HCT116 (cell line): ENCODE data around the gene ARHGAP28. TPM values are rescaled to one million over a fixed set of nuclear protein-coding genes. Genes with fewer than 3 reads are reported as not detected.

Source experiments
- ATAC-seq: fragments of 200-7000 bp; cut with Tn5 transposase; 2 replicates; pipeline ENCODE4 v1.9.1; 2020; ENCODE audit warnings: mild to moderate bottlenecking, moderate library complexity
- BruUV-seq: library from RNA; stranded (reverse); fragments of 400-500 nt; replicated peaks from 2 replicates; lab custom pipeline; 2021; lab: Mats Ljungman, UMichigan
- CTCF ChIA-PET: fragments of 300-600 bp; sonication (Branson Sonifier 250); formaldehyde crosslinking; loops from one replicate; lab custom pipeline; 2021; ENCODE audit warnings: antibody characterized with exemption; lab: Charles Lee
- POLR2A ChIA-PET: fragments of 300-600, 350-600 bp; sonication (Branson Sonifier 250); formaldehyde crosslinking; loops from one replicate; lab custom pipeline; 2021; ENCODE audit warnings: antibody characterized with exemption; lab: Charles Lee
- RAD21 ChIA-PET, 2 experiments: fragments of 300-600 bp; sonication (Branson Sonifier 250); formaldehyde crosslinking; loops; one replicate each; lab custom pipeline; 2023; ENCODE audit warnings: low total read pairs in 2 of 2; ENCODE audit not compliant: uncharacterized antibody in 2 of 2, unreplicated experiment in 2 of 2, low non-redundant PET in 1 of 2; lab: Charles Lee
- DNase-seq: peaks from one replicate; pipeline ENCODE4 v3.0.0-alpha.2; 2010; ENCODE audit warnings: low read depth, low spot score
- H2AFZ ChIP-seq: fragments of 200-600 bp; shearing (Covaris generic), sonication (generic); 2 replicates; pipeline ENCODE4 v1.6.1; 2017; ENCODE audit warnings: low read depth, mixed run types, mixed read lengths, antibody characterized with exemption, low read length; ENCODE audit not compliant: poor library complexity, severe bottlenecking
- H3K27ac ChIP-seq: 2 replicates; pipeline ENCODE4 v1.5.1; 2012; ENCODE audit warnings: low read depth, low read length
- H3K27me3 ChIP-seq: fragments of 200-600 bp; sonication (generic); 2 replicates; pipeline ENCODE4 v1.6.1; 2016; ENCODE audit warnings: mixed run types, low read length, mixed read lengths; ENCODE audit not compliant: insufficient read depth
- H3K36me3 ChIP-seq, 2 experiments: fragments of 200-500 bp in 1 of 2; fragments of 200-600 bp in 1 of 2; sonication (Bioruptor generic) in 1 of 2; sonication (generic) in 1 of 2; 2 replicates each; pipeline versions ENCODE4 v1.5.1 to v1.6.1; 2014 to 2016; ENCODE audit warnings: low read length in 2 of 2, inconsistent platforms in 1 of 2, mixed read lengths in 1 of 2, mixed run types in 1 of 2; ENCODE audit not compliant: insufficient read depth in 2 of 2, control insufficient read depth in 1 of 2
- H3K4me1 ChIP-seq, 2 experiments: fragments of 200-600 bp in 1 of 2; sonication (generic) in 1 of 2; 2 replicates each; pipeline versions ENCODE4 v1.5.1 to v1.6.1; 2012 to 2017; ENCODE audit warnings: low read length in 2 of 2, inconsistent platforms in 1 of 2, mild to moderate bottlenecking in 1 of 2, mixed read lengths in 1 of 2, mixed run types in 1 of 2, moderate library complexity in 1 of 2; ENCODE audit not compliant: insufficient read depth in 2 of 2, control insufficient read depth in 1 of 2
- H3K4me2 ChIP-seq: fragments of 200-600 bp; sonication (generic); 2 replicates; pipeline ENCODE4 v1.6.1; 2017; ENCODE audit warnings: mixed run types, low read length, mixed read lengths
- H3K4me3 ChIP-seq, 2 experiments: fragments of 200-600 bp in 1 of 2; sonication (generic) in 1 of 2; replicated peaks in 1 of 2; 2 replicates each; pipeline ENCODE4 v1.5.1; 2011 to 2016; ENCODE audit warnings: low read length in 2 of 2, control low read depth in 1 of 2, low read depth in 1 of 2, mild to moderate bottlenecking in 1 of 2, mixed read lengths in 1 of 2, mixed run types in 1 of 2
- H3K79me2 ChIP-seq: fragments of 200-600 bp; sonication (generic); 2 replicates; pipeline ENCODE4 v1.6.1; 2017; ENCODE audit warnings: mild to moderate bottlenecking, mixed run types, low read length, moderate library complexity, mixed read lengths; ENCODE audit not compliant: insufficient read depth
- H3K9ac ChIP-seq: fragments of 200-600 bp; sonication (generic); 2 replicates; pipeline ENCODE4 v1.6.1; 2016; ENCODE audit warnings: low read length, mixed read lengths
- H3K9me2 ChIP-seq: fragments of 200-600 bp; sonication (generic), shearing (Covaris generic); 2 replicates; pipeline ENCODE4 v1.6.1; 2017; ENCODE audit warnings: mixed run types, mild to moderate bottlenecking, moderate library complexity; ENCODE audit not compliant: insufficient read depth
- H3K9me3 ChIP-seq, 2 experiments: fragments of 200-500 bp in 1 of 2; fragments of 200-600 bp in 1 of 2; sonication (Bioruptor generic) in 1 of 2; sonication (generic) in 1 of 2; 2 replicates each; pipeline ENCODE4 v1.6.1; 2014 to 2017; ENCODE audit warnings: low read length in 2 of 2, mixed read lengths in 2 of 2, inconsistent platforms in 1 of 2, low read depth in 1 of 2, mild to moderate bottlenecking in 1 of 2, mixed run types in 1 of 2, moderate library complexity in 1 of 2; ENCODE audit not compliant: control insufficient read depth in 1 of 2, insufficient read depth in 1 of 2
- H4K20me1 ChIP-seq: fragments of 200-600 bp; sonication (generic), shearing (Covaris generic); 2 replicates; pipeline ENCODE4 v1.6.1; 2017; ENCODE audit warnings: mixed run types, mild to moderate bottlenecking, moderate library complexity; ENCODE audit not compliant: insufficient read depth
- CBX3 ChIP-seq: IDR thresholded peaks from 2 replicates; pipeline ENCODE4 v1.6.1; 2012; ENCODE audit warnings: low read depth
- CEBPB ChIP-seq: IDR thresholded peaks from 2 replicates; pipeline ENCODE4 v1.6.1; 2012; ENCODE audit warnings: low read depth
- ELF1 ChIP-seq: IDR thresholded peaks from 2 replicates; pipeline ENCODE4 v1.6.1; 2012; ENCODE audit warnings: low read depth, borderline replicate concordance
- EZH2 ChIP-seq: fragments of 200-600 bp; sonication (generic); IDR thresholded peaks from 2 replicates; pipeline ENCODE4 v1.6.1; 2017; ENCODE audit warnings: antibody characterized with exemption, mixed run types
- MAX ChIP-seq: IDR thresholded peaks from 2 replicates; pipeline ENCODE4 v1.6.1; 2012
- POLR2A ChIP-seq: IDR thresholded peaks from 2 replicates; pipeline ENCODE4 v1.7.0; 2011; ENCODE audit warnings: borderline replicate concordance; ENCODE audit not compliant: insufficient read depth, insufficient read length; ENCODE audit errors: extremely low read depth
- POLR2AphosphoS5 ChIP-seq: IDR thresholded peaks from 2 replicates; pipeline ENCODE4 v1.6.1; 2011; ENCODE audit warnings: mild to moderate bottlenecking, low read depth, low read length, moderate library complexity
- RAD21 ChIP-seq: IDR thresholded peaks from 2 replicates; pipeline ENCODE4 v1.6.1; 2012; ENCODE audit warnings: low read depth, mild to moderate bottlenecking
- SIN3A ChIP-seq: IDR thresholded peaks from 2 replicates; pipeline ENCODE4 v1.6.1; 2012; ENCODE audit warnings: low read depth
- SP1 ChIP-seq: IDR thresholded peaks from 2 replicates; pipeline ENCODE4 v1.6.1; 2012; ENCODE audit warnings: low read depth
- SRF ChIP-seq: IDR thresholded peaks from 2 replicates; pipeline ENCODE4 v1.6.1; 2012; ENCODE audit warnings: low read depth
- TCF7L2 ChIP-seq: IDR thresholded peaks from 2 replicates; pipeline ENCODE4 v1.7.0; 2011; ENCODE audit warnings: borderline replicate concordance, inconsistent platforms; ENCODE audit not compliant: insufficient read depth, insufficient read length; ENCODE audit errors: extremely low read depth
- YY1 ChIP-seq: IDR thresholded peaks from 2 replicates; pipeline ENCODE4 v1.6.1; 2011; ENCODE audit warnings: low read length, low read depth, moderate library complexity, mild to moderate bottlenecking; ENCODE audit not compliant: insufficient replicate concordance; ENCODE audit errors: extremely low read depth
- intact Hi-C: fragments of 100-400 bp; cut with micrococcal nuclease; formaldehyde crosslinking; loops from 2 replicates; pipeline ENCODE4 v1.10.0; 2022
- total RNA-seq: library from RNA; stranded (reverse); gene quantifications from one replicate; pipeline ENCODE4 v1.2.1, GENCODE V29; 2021; ENCODE audit not compliant: unreplicated experiment
- TF ChIP-seq, protein P1 (sequence below): IDR thresholded peaks from 2 replicates; pipeline ENCODE4 v1.6.1; 2011; ENCODE audit warnings: mild to moderate bottlenecking, low read length, moderate library complexity; ENCODE audit not compliant: insufficient replicate concordance; ENCODE audit errors: extremely low read depth

Gene ARHGAP28
- total RNA-seq, 1 experiment from 2014 or later, result not detected

GRCh38 chr18:6876641-6877041 is 147.1 kb downstream of the ARHGAP28 start:
- no peak for DNase-seq
- H3K27ac ChIP-seq, result no peak overlapping the region
- no peaks in the 10 kb centered on the region for H3K36me3 ChIP-seq
- H3K9ac ChIP-seq, result no peak overlapping the region
- no peak overlapping the region for H2AFZ ChIP-seq
- CTCF ChIA-PET, result no interaction called here
- H3K4me2 ChIP-seq, result no peak overlapping the region
- no TSS peak for BruUV-seq
- H3K4me3 ChIP-seq, result no peak overlapping the region
- no peaks in the 10 kb centered on the region for H3K4me1 ChIP-seq
- intact Hi-C loops, result no loop called here
- no peak for TF ChIP-seq POLR2AphosphoS5
- TF ChIP-seq SP1, result no peak
- no peak for TF ChIP-seq SIN3A
- TF ChIP-seq RAD21, result no peak
- TF ChIP-seq CBX3, result no peak
- TF ChIP-seq MAX, result no peak
- TF ChIP-seq CEBPB, result no peak
- TF ChIP-seq SRF, result no peak
- TF ChIP-seq TCF7L2, result no peak
- no peak for TF ChIP-seq YY1
- no peak for TF ChIP-seq EZH2
- TF ChIP-seq POLR2A, result no peak
- TF ChIP-seq ELF1, result no peak
- TF ChIP-seq, protein P1, sequence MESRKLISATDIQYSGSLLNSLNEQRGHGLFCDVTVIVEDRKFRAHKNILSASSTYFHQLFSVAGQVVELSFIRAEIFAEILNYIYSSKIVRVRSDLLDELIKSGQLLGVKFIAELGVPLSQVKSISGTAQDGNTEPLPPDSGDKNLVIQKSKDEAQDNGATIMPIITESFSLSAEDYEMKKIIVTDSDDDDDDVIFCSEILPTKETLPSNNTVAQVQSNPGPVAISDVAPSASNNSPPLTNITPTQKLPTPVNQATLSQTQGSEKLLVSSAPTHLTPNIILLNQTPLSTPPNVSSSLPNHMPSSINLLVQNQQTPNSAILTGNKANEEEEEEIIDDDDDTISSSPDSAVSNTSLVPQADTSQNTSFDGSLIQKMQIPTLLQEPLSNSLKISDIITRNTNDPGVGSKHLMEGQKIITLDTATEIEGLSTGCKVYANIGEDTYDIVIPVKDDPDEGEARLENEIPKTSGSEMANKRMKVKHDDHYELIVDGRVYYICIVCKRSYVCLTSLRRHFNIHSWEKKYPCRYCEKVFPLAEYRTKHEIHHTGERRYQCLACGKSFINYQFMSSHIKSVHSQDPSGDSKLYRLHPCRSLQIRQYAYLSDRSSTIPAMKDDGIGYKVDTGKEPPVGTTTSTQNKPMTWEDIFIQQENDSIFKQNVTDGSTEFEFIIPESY, result no peak
- TF ChIP-seq, all 23 proteins: peak for 0
- no peak for ATAC-seq
- POLR2A ChIA-PET, result no interaction called here
- no peaks in the 10 kb centered on the region for H3K27me3 ChIP-seq
- H3K9me2 ChIP-seq, result no peaks in the 10 kb centered on the region
- no peaks in the 10 kb centered on the region for H3K79me2 ChIP-seq
- no peaks in the 10 kb centered on the region for H4K20me1 ChIP-seq
- RAD21 ChIA-PET, result no interaction called here
- H3K9me3 ChIP-seq, result peaks cover 5 to 33% of the 10 kb centered on the region in 2 experiments; a peak in 2 of 4 replicates
